Liver (tissue), 3 donors: ENCODE results near the gene MMD2.

Source experiments
- CTCF ChIP-seq: fragments of 150-350 bp; IDR thresholded peaks from 2 replicates; pipeline ENCODE4 v1.5.1; 2017; ENCODE audit warnings: improper control_type of control experiment, low read depth, low read length; ENCODE audit not compliant: missing input control
- EGR1 ChIP-seq, 2 donors: IDR thresholded peaks; 2 replicates each; pipeline ENCODE4 v1.6.1; 2016 to 2018; ENCODE audit warnings: antibody characterized with exemption in 2 of 2, low read depth in 2 of 2
- FOXA1 ChIP-seq: IDR thresholded peaks from 2 replicates; pipeline ENCODE4 v1.6.1; 2016; ENCODE audit warnings: antibody characterized with exemption
- JUND ChIP-seq, 2 donors: IDR thresholded peaks; 2 replicates each; pipeline ENCODE4 v1.6.1; 2016; ENCODE audit warnings: antibody characterized with exemption in 2 of 2
- RXRA ChIP-seq, 2 donors: IDR thresholded peaks; 2 replicates each; pipeline ENCODE4 v1.6.1; 2017 to 2018; ENCODE audit warnings: antibody characterized with exemption in 2 of 2, mild to moderate bottlenecking in 1 of 2
- TAF1 ChIP-seq: conservative IDR thresholded peaks from 2 replicates; pipeline ENCODE4 v1.6.1; 2016; ENCODE audit warnings: antibody characterized with exemption, mild to moderate bottlenecking
- donor health status: healthy.
- donor health status: healthy.

DNA sequence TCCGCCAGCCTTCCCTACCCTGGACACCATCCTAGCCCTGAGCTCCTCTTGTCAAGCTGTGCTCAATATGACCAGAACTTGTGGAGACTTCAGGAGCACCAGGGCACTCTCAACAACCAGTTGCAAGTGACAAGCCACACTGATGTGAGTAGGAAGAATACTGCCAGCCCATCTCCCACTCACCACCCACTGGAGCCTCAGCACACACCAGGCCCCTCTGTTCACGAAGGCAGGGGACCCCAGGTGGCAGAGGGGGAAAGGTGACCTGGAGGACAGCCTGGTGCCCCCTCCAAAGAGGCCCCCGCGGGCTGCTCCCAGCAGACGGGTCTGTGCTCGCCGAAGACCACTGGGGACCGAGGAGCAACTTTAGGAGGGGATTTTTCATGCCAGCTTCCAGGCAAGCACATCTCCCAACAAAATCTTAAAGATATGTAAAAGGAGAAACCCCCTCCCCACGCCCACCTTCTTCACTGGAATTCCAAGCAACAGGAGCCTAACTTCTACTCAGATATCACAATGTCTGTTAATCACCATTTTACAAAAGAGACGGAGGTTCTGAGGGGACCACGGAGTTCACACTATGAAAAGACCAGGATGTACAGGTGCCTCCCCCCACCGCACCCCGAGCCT is 1.0 kb downstream of the MMD2 start:
- no peak for TF ChIP-seq CTCF
- no peak for TF ChIP-seq TAF1
- TF ChIP-seq RXRA (IDR thresholded peaks at IDR 0.05) = no peak
- no peak for TF ChIP-seq EGR1 (IDR thresholded peaks at IDR 0.05; ENCODE audit: low read depth in 2 of 2)
- TF ChIP-seq FOXA1 = no peak
- TF ChIP-seq JUND (IDR thresholded peaks at IDR 0.05) = no peak
